HCT116 (cell line): Measurements from ENCODE around the gene EPS15. TPM values are rescaled to one million over a fixed set of nuclear protein-coding genes. Genes with fewer than 3 reads are reported as not detected.

Experiments used
- ATAC-seq: fragments of 200-7000 bp; cut with Tn5 transposase; 2 replicates; pipeline ENCODE4 v1.9.1; 2020; ENCODE audit warnings: mild to moderate bottlenecking, moderate library complexity
- BruUV-seq: library from RNA; stranded (reverse); fragments of 400-500 nt; replicated peaks from 2 replicates; lab custom pipeline; 2021; lab: Mats Ljungman, UMichigan
- CTCF ChIA-PET: fragments of 300-600 bp; sonication (Branson Sonifier 250); formaldehyde crosslinking; loops from one replicate; lab custom pipeline; 2021; ENCODE audit warnings: antibody characterized with exemption; lab: Charles Lee
- POLR2A ChIA-PET: fragments of 300-600, 350-600 bp; sonication (Branson Sonifier 250); formaldehyde crosslinking; loops from one replicate; lab custom pipeline; 2021; ENCODE audit warnings: antibody characterized with exemption; lab: Charles Lee
- RAD21 ChIA-PET, 2 experiments: fragments of 300-600 bp; sonication (Branson Sonifier 250); formaldehyde crosslinking; loops; one replicate each; lab custom pipeline; 2023; ENCODE audit warnings: low total read pairs in 2 of 2; ENCODE audit not compliant: uncharacterized antibody in 2 of 2, unreplicated experiment in 2 of 2, low non-redundant PET in 1 of 2; lab: Charles Lee
- DNase-seq: peaks from one replicate; pipeline ENCODE4 v3.0.0-alpha.2; 2010; ENCODE audit warnings: low read depth, low spot score
- H2AFZ ChIP-seq: fragments of 200-600 bp; shearing (Covaris generic), sonication (generic); 2 replicates; pipeline ENCODE4 v1.6.1; 2017; ENCODE audit warnings: low read depth, mixed run types, mixed read lengths, antibody characterized with exemption, low read length; ENCODE audit not compliant: poor library complexity, severe bottlenecking
- H3K27ac ChIP-seq: 2 replicates; pipeline ENCODE4 v1.5.1; 2012; ENCODE audit warnings: low read depth, low read length
- H3K27me3 ChIP-seq: fragments of 200-600 bp; sonication (generic); 2 replicates; pipeline ENCODE4 v1.6.1; 2016; ENCODE audit warnings: mixed run types, low read length, mixed read lengths; ENCODE audit not compliant: insufficient read depth
- H3K36me3 ChIP-seq, 2 experiments: fragments of 200-500 bp in 1 of 2; fragments of 200-600 bp in 1 of 2; sonication (Bioruptor generic) in 1 of 2; sonication (generic) in 1 of 2; 2 replicates each; pipeline versions ENCODE4 v1.5.1 to v1.6.1; 2014 to 2016; ENCODE audit warnings: low read length in 2 of 2, inconsistent platforms in 1 of 2, mixed read lengths in 1 of 2, mixed run types in 1 of 2; ENCODE audit not compliant: insufficient read depth in 2 of 2, control insufficient read depth in 1 of 2
- H3K4me1 ChIP-seq, 2 experiments: fragments of 200-600 bp in 1 of 2; sonication (generic) in 1 of 2; 2 replicates each; pipeline versions ENCODE4 v1.5.1 to v1.6.1; 2012 to 2017; ENCODE audit warnings: low read length in 2 of 2, inconsistent platforms in 1 of 2, mild to moderate bottlenecking in 1 of 2, mixed read lengths in 1 of 2, mixed run types in 1 of 2, moderate library complexity in 1 of 2; ENCODE audit not compliant: insufficient read depth in 2 of 2, control insufficient read depth in 1 of 2
- H3K4me2 ChIP-seq: fragments of 200-600 bp; sonication (generic); 2 replicates; pipeline ENCODE4 v1.6.1; 2017; ENCODE audit warnings: mixed run types, low read length, mixed read lengths
- H3K4me3 ChIP-seq, 2 experiments: fragments of 200-600 bp in 1 of 2; sonication (generic) in 1 of 2; replicated peaks in 1 of 2; 2 replicates each; pipeline ENCODE4 v1.5.1; 2011 to 2016; ENCODE audit warnings: low read length in 2 of 2, control low read depth in 1 of 2, low read depth in 1 of 2, mild to moderate bottlenecking in 1 of 2, mixed read lengths in 1 of 2, mixed run types in 1 of 2
- H3K79me2 ChIP-seq: fragments of 200-600 bp; sonication (generic); 2 replicates; pipeline ENCODE4 v1.6.1; 2017; ENCODE audit warnings: mild to moderate bottlenecking, mixed run types, low read length, moderate library complexity, mixed read lengths; ENCODE audit not compliant: insufficient read depth
- H3K9ac ChIP-seq: fragments of 200-600 bp; sonication (generic); 2 replicates; pipeline ENCODE4 v1.6.1; 2016; ENCODE audit warnings: low read length, mixed read lengths
- H3K9me2 ChIP-seq: fragments of 200-600 bp; sonication (generic), shearing (Covaris generic); 2 replicates; pipeline ENCODE4 v1.6.1; 2017; ENCODE audit warnings: mixed run types, mild to moderate bottlenecking, moderate library complexity; ENCODE audit not compliant: insufficient read depth
- H3K9me3 ChIP-seq, 2 experiments: fragments of 200-500 bp in 1 of 2; fragments of 200-600 bp in 1 of 2; sonication (Bioruptor generic) in 1 of 2; sonication (generic) in 1 of 2; 2 replicates each; pipeline ENCODE4 v1.6.1; 2014 to 2017; ENCODE audit warnings: low read length in 2 of 2, mixed read lengths in 2 of 2, inconsistent platforms in 1 of 2, low read depth in 1 of 2, mild to moderate bottlenecking in 1 of 2, mixed run types in 1 of 2, moderate library complexity in 1 of 2; ENCODE audit not compliant: control insufficient read depth in 1 of 2, insufficient read depth in 1 of 2
- H4K20me1 ChIP-seq: fragments of 200-600 bp; sonication (generic), shearing (Covaris generic); 2 replicates; pipeline ENCODE4 v1.6.1; 2017; ENCODE audit warnings: mixed run types, mild to moderate bottlenecking, moderate library complexity; ENCODE audit not compliant: insufficient read depth
- CBX3 ChIP-seq: IDR thresholded peaks from 2 replicates; pipeline ENCODE4 v1.6.1; 2012; ENCODE audit warnings: low read depth
- CEBPB ChIP-seq: IDR thresholded peaks from 2 replicates; pipeline ENCODE4 v1.6.1; 2012; ENCODE audit warnings: low read depth
- EGR1 ChIP-seq: IDR thresholded peaks from 2 replicates; pipeline ENCODE4 v1.6.1; 2012; ENCODE audit warnings: low read depth
- ELF1 ChIP-seq: IDR thresholded peaks from 2 replicates; pipeline ENCODE4 v1.6.1; 2012; ENCODE audit warnings: low read depth, borderline replicate concordance
- EZH2phosphoT487 ChIP-seq: fragments of 200-600 bp; IDR thresholded peaks from 2 replicates; pipeline ENCODE4 v1.6.1; 2018; ENCODE audit warnings: antibody characterized with exemption, borderline replicate concordance
- FOSL1 ChIP-seq: IDR thresholded peaks from 2 replicates; pipeline ENCODE4 v1.6.1; 2012; ENCODE audit warnings: low read depth
- JUND ChIP-seq: IDR thresholded peaks from 2 replicates; pipeline ENCODE4 v1.6.1; 2012
- POLR2A ChIP-seq: IDR thresholded peaks from 2 replicates; pipeline ENCODE4 v1.7.0; 2011; ENCODE audit warnings: borderline replicate concordance; ENCODE audit not compliant: insufficient read depth, insufficient read length; ENCODE audit errors: extremely low read depth
- POLR2AphosphoS5 ChIP-seq: IDR thresholded peaks from 2 replicates; pipeline ENCODE4 v1.6.1; 2011; ENCODE audit warnings: mild to moderate bottlenecking, low read depth, low read length, moderate library complexity
- RAD21 ChIP-seq: IDR thresholded peaks from 2 replicates; pipeline ENCODE4 v1.6.1; 2012; ENCODE audit warnings: low read depth, mild to moderate bottlenecking
- SP1 ChIP-seq: IDR thresholded peaks from 2 replicates; pipeline ENCODE4 v1.6.1; 2012; ENCODE audit warnings: low read depth
- TCF7L2 ChIP-seq: IDR thresholded peaks from 2 replicates; pipeline ENCODE4 v1.7.0; 2011; ENCODE audit warnings: borderline replicate concordance, inconsistent platforms; ENCODE audit not compliant: insufficient read depth, insufficient read length; ENCODE audit errors: extremely low read depth
- YY1 ChIP-seq: IDR thresholded peaks from 2 replicates; pipeline ENCODE4 v1.6.1; 2011; ENCODE audit warnings: low read length, low read depth, moderate library complexity, mild to moderate bottlenecking; ENCODE audit not compliant: insufficient replicate concordance; ENCODE audit errors: extremely low read depth
- ZFX ChIP-seq: fragments of 450-650 bp; IDR thresholded peaks from 2 replicates; pipeline ENCODE4 v1.6.1; 2017
- intact Hi-C: fragments of 100-400 bp; cut with micrococcal nuclease; formaldehyde crosslinking; loops from 2 replicates; pipeline ENCODE4 v1.10.0; 2022
- total RNA-seq: library from RNA; stranded (reverse); gene quantifications from one replicate; pipeline ENCODE4 v1.2.1, GENCODE V29; 2021; ENCODE audit not compliant: unreplicated experiment
- TF ChIP-seq, protein P1 (sequence below): IDR thresholded peaks from 2 replicates; pipeline ENCODE4 v1.6.1; 2011; ENCODE audit warnings: mild to moderate bottlenecking, low read length, moderate library complexity; ENCODE audit not compliant: insufficient replicate concordance; ENCODE audit errors: extremely low read depth
- TF ChIP-seq, protein P2 (sequence below): IDR thresholded peaks from 2 replicates; pipeline ENCODE4 v1.6.1; 2012
- TF ChIP-seq, protein P3 (sequence below): IDR thresholded peaks from 2 replicates; pipeline ENCODE4 v1.6.1; 2012; ENCODE audit warnings: low read depth

Gene EPS15
- total RNA-seq, 1 experiment from 2014 or later: 41.2 TPM

DNA sequence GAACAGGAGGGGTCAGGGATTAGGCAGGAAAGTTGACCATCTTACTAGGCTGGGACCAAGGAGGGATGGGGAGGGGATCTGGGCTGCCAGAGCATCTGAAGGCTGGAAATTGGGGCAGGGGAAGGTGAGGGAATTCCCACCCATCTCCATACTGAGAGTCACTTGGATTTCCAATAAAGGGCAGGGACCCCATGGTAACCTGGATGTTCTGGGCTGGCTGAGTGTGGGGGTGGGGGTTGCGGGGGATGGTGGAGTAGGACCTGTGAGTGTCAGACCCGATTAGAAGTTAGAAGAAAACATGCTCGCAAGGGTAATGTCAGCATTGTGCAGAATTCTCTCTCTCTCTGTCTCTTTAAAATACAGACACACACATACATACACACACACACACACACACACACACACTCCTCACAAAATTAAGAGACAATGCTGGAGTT is 40.0 kb upstream of the EPS15 start (continued):
- TF ChIP-seq ELF1 (no peak), RAD21 (no peak), CBX3 (no peak), CEBPB (no peak), ZFX (no peak), EGR1 (no peak), EZH2phosphoT487 (no peak), POLR2AphosphoS5 (no peak), POLR2A (no peak), TCF7L2 (no peak), FOSL1 (no peak)
- TF ChIP-seq, protein P1, sequence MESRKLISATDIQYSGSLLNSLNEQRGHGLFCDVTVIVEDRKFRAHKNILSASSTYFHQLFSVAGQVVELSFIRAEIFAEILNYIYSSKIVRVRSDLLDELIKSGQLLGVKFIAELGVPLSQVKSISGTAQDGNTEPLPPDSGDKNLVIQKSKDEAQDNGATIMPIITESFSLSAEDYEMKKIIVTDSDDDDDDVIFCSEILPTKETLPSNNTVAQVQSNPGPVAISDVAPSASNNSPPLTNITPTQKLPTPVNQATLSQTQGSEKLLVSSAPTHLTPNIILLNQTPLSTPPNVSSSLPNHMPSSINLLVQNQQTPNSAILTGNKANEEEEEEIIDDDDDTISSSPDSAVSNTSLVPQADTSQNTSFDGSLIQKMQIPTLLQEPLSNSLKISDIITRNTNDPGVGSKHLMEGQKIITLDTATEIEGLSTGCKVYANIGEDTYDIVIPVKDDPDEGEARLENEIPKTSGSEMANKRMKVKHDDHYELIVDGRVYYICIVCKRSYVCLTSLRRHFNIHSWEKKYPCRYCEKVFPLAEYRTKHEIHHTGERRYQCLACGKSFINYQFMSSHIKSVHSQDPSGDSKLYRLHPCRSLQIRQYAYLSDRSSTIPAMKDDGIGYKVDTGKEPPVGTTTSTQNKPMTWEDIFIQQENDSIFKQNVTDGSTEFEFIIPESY: no peak

DNA sequence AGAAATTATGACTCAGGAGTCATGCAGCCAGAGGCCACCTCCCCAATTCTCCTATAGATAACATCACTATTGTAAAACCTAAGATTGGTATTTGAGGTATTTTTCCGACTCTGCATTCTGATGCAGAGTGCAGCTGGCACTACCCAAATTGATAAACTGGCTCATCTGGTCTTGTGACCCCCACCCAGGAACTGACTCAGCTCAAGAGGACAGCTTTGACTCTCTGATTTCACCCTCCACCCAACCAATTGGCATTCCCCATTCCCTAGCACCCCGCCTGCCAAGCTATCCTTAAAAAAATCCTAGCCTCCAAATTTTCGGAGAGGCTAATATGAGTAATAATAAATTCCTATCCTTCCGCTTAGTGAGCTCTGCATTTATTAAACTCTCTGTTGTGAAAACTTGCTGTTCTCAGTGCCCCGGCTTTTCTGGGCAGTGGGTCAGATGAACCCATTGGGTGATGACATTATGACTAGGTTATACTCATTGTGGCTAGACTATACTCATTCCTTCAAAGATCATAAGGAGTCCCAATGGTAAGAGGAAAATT is 39.4 kb upstream of the EPS15 start:
- DNase-seq: no peak
- H3K27me3 ChIP-seq: no peaks in the 10 kb centered on the region
- peaks cover 5 to 24% of the 10 kb centered on the region in 2 experiments; a peak in 3 of 4 replicates for H3K4me1 ChIP-seq
- POLR2A ChIA-PET: no interaction called here
- peak; percentile 75 for ATAC-seq
- no peaks in the 10 kb centered on the region for H4K20me1 ChIP-seq
- intact Hi-C loops: no loop called here
- H3K9me2 ChIP-seq: no peaks in the 10 kb centered on the region
- peak overlapping the region; percentile 68 for H3K4me2 ChIP-seq
- H2AFZ ChIP-seq: peak overlapping the region; percentile 36
- H3K4me3 ChIP-seq: peak overlapping the region in 1 of 2 experiments; percentile 19; a peak in 1 of 4 replicates
- no TSS peak for BruUV-seq
- H3K27ac ChIP-seq: no peak overlapping the region
- no peaks in the 10 kb centered on the region for H3K36me3 ChIP-seq
- CTCF ChIA-PET: interaction anchor here (0.6 kb wide), 1 partner anchor 11 kb away, joined by 3 read pairs; no protein-coding TSS in a partner anchor
- H3K9ac ChIP-seq: no peak overlapping the region
- RAD21 ChIA-PET: no interaction called here
- H3K79me2 ChIP-seq: no peaks in the 10 kb centered on the region
- H3K9me3 ChIP-seq: no peaks in the 10 kb centered on the region
- TF ChIP-seq EZH2phosphoT487 (no peak), CEBPB (no peak), TCF7L2 (no peak), JUND (peak; percentile 46), POLR2A (no peak), YY1 (no peak), SP1 (peak; percentile 53), FOSL1 (peak; percentile 61; the same call in 1 of the 2 replicates), POLR2AphosphoS5 (no peak), ELF1 (no peak)
- TF ChIP-seq, protein P2, sequence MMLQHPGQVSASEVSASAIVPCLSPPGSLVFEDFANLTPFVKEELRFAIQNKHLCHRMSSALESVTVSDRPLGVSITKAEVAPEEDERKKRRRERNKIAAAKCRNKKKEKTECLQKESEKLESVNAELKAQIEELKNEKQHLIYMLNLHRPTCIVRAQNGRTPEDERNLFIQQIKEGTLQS: no peak
- TF ChIP-seq, protein P3, sequence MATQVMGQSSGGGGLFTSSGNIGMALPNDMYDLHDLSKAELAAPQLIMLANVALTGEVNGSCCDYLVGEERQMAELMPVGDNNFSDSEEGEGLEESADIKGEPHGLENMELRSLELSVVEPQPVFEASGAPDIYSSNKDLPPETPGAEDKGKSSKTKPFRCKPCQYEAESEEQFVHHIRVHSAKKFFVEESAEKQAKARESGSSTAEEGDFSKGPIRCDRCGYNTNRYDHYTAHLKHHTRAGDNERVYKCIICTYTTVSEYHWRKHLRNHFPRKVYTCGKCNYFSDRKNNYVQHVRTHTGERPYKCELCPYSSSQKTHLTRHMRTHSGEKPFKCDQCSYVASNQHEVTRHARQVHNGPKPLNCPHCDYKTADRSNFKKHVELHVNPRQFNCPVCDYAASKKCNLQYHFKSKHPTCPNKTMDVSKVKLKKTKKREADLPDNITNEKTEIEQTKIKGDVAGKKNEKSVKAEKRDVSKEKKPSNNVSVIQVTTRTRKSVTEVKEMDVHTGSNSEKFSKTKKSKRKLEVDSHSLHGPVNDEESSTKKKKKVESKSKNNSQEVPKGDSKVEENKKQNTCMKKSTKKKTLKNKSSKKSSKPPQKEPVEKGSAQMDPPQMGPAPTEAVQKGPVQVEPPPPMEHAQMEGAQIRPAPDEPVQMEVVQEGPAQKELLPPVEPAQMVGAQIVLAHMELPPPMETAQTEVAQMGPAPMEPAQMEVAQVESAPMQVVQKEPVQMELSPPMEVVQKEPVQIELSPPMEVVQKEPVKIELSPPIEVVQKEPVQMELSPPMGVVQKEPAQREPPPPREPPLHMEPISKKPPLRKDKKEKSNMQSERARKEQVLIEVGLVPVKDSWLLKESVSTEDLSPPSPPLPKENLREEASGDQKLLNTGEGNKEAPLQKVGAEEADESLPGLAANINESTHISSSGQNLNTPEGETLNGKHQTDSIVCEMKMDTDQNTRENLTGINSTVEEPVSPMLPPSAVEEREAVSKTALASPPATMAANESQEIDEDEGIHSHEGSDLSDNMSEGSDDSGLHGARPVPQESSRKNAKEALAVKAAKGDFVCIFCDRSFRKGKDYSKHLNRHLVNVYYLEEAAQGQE: no peak
